NCI-H146 (cell line): ENCODE results near the gene EVC.
"Not testable (repeated sequence)": the region's sequence is repeated elsewhere in the genome, so short reads cannot be mapped to it uniquely, and the experiment has no call there.

ENCODE experiments used
- DNase-seq: peaks from one replicate; lab custom pipeline; 2025; lab: John Stamatoyannopoulos, UW

The EVC gene

DNA sequence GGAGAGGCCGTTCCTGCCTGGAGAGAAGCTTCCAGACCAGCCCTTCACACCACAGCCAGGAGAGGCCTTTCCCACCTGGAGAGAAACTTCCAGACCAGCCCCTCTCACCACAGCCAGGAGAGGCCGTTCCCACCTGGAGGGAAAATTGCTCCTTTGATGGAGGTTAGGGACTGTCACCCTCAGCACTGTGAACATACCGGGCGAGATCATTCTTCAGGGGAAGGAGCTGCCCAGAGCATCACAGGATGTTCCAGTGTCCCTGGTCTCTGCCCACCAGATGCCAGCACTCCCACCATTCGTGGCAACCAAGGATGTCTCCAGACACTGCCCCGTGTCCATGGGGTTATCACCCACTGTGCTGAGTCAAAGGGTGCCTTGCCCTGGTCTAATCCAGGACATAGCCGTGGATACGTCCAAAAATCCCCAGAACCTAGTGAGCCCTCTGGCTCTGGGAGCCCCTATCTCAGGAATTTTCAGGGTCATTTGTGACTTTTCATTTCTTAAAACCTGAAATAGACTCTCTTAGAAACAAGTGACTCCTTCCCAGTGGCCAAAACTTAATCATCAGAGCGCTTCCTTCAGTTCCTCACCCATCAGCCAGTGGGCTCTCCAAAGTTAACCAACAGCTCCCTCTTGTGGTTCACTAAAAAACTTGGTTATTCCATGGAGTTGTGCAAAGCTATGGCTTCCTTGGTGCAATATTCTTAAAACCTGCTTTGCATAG, 101.7 kb downstream of the EVC start:
- peak; percentile 33 for DNase-seq

DNA sequence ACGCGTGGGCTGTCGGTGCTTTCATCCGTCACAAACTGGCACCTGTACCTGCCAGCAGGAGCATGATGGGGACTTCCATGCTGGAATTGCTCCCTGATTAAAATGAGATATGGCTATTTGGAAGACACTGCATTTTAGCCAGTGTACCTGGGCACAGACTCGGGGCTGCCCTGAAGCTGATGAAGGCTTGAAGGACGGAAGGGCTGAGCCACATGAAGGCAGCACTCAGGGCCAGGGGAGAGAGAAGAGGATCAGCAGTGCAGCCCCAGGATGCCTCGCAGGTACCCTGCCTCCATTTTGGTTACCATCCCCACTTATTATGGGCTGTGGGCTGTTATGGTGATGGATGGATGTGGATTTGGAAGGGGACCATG, 102.9 kb downstream of the EVC start:
- no peak for DNase-seq

- DNase-seq: no peak
These were observed 103.4 kb downstream of the EVC start for GRCh38 chr4:5814421-5814820.

GRCh38 chr4:5815641-5816040, 104.6 kb downstream of the EVC start:
- DNase-seq: no peak

GRCh38 chr4:5816101-5816500, 105.1 kb downstream of the EVC start:
- DNase-seq: no peak

GRCh38 chr4:5816851-5817375, 105.9 kb downstream of the EVC start:
- DNase-seq: no peak

GRCh38 chr4:5821665-5822358, 110.8 kb downstream of the EVC start:
- DNase-seq: no peak

GRCh38 chr4:5822619-5823018, 111.6 kb downstream of the EVC start:
- DNase-seq: no peak

DNA sequence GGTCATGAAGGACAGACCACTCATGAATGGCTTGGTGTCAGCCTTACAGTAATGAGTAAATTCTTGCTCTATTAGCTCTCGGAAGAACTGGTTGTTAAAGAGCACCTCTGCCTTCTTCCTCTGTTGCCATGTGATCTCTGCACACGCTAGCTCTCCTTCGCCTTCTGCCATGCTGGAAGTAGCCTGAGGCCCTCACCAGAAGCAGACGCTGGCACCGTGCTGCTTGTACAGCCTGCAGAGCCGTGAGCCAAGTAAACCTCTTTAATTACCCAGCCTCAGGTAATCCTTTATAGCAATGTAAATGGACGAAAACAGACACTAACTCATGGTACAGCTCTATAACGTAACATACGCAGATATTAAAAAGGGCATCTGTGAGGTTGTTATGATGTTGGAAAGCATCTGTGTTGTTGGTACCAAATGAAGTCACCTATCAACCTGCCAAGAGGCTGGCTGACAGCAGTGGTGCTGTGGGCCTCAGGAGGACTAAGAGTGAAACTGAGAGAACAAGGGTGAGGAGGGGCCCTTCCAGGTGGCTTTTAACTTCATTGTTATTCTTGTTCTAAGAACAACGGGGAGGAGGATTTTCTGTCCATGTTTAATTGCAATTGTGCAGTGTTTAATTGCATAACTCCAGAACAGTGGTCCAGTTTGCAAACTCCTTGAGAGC, 112.7 kb downstream of the EVC start:
- DNase-seq: no peak

DNA sequence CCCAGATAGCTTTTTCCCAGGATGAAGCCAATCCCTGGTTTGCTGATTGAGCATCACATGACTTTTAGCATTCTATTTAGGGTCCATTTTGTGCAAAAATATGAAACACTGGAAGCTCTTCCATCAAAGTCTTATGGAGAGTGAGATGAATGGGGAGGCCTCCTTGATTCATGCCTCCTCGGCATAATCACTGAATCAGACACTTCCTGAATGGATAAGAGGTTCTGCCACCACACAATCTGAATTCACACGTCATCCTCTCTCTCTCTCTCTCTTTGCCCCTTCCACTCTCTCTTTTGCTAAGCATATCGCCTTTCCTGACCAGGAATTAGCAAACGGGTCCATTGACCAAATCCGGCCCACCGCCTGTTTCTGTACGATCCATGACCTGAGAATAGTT, 113.2 kb downstream of the EVC start:
- DNase-seq: no peak

GRCh38 chr4:5824635-5825034, 113.6 kb downstream of the EVC start:
- DNase-seq: no peak

DNA sequence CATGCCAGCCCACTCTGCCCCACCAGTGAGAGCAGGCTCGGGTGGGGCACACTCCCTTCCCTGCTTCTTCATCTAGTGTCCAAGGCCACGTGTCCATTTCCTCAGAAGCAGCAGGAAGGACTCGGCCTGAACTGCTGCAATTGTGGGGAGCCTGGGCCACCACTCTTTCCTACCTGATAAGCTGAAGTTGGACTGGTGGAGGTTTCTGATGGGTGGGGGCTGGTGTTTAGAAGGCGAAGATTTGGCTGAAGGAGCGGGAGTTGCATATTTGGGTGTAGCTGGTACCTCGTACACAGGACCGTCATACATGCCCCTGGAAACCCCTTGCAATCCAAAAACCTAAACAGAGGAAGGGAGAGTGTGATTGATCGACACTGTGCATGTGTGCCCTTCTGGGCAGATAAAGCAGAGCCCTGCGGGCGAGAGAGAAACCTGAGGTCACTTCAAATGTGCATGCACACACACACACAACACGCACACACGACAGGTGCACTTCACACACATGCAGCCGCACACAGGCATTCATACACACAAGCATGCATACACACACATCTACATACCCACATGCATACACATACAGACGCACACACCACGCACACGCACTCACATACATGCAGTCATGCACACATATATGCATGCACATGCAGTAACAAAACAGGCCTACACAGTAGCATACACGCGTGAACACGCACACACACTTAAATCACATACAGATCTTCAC, 114.5 kb downstream of the EVC start:
- no peak for DNase-seq

DNA sequence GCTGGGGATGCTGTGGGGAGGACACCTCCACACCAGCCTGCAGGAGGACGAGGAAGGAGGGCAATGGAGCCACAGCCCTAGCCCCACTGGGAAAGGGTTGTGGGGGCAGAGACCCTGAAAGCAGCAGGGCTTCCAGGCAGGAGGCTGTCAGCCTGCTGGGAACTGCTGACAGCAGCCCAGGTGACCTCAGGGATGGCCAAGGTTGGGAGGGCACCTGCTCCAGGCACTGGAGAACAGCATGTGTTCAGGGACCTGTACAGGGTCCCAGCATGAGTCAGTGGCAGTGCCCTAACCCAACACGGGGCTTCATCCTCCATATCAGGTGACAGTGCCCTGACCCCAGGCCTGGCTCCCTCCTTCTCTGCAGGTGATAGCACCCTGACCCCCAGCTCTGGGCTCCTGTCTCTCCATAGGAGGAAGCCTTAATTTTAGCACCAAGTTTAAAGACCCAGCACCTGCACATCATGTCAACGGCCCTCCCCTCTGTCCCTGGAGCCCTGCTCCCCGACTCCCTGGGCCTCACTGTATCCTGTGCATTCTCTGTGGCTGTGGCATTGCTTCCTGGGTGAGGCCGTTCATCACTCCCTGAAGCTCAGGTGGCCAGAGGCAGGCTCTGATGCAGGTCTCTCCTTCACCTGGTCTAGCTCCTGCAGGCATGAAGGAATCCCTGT, 115.6 kb downstream of the EVC start:
- DNase-seq: no peak

DNA sequence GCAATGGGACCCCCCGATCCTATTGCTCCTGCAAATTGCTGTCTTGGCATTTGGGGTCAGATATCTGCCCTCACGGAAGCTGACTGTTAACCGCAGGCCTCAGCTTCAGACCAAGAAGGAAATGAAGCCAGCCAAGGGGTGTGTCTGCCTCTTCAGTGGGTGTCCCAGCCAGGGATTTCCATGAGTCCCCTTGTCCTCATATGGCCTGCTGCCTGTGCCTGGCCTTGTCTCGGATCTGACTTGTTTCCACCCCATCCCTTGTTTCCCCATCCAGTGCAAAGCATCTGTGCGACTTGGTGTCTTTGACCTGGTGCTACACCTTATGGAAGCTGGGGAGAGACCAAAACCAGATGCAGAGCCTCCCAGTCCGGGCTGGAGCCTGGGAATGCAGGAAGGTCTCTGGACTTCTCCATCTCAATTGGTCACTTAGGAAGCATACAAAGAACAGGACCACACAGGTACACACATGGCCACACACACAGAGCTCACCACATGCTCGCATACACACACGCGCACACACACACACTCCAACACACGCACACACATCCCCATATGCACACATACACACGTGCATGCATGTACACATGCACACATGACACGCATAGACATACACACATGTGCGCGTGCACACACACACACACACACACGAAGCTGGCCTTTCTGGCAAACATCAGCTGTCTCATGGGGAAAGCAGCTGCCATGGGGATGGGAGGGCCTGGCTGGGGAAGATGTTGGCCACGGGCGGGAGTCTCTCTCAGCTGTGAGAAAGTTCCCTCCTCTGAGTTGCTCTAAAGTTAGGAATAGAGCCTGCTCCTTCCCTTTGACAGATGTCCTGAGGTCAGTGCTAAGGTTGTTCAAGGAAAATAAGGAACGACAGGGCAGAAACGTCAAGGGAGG, 116.4 kb downstream of the EVC start:
- no peak for DNase-seq

DNA sequence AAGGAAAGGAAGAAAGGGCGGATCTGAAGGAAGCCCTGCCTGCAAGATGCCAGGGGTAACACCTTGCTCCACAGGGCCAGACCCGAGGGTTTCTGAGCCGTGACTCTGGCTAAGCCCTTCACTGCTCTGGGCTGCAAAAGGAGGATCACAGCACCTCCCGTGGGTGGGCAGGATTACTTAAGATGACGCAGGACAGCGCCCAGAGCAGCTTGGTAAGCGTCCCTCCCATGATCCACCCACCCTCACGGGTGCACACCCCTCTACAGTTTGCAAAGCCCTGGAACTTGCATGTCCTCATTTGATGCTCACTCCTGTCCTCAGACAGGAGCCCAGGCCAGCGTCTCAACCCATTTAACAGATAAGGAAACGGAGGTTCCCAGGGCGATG, 117.0 kb downstream of the EVC start:
- no peak for DNase-seq

- no peak for DNase-seq
These were observed 125.9 kb downstream of the EVC start for GRCh38 chr4:5836943-5837342.

DNA sequence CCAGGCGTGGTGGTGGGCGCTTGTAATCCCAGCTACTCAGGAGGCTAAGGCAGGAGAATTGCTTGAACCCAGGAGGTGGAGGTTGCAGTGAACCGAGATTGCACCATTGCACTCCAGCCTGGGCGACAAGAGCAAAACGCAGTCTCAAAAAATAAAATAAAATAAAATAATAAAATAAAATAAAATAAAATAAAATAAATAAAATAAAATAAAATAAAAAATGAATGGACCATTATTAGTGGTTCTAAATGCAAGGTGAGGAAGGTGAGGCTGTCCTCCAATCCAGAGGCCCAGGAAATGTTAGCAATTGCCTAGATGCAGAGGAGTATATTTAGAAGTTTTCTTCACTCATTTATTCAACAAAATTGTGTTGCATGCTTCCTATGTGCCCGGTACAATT, 126.5 kb downstream of the EVC start:
- not testable (repeated sequence) for DNase-seq

- DNase-seq: no peak
These were observed 128.3 kb downstream of the EVC start for GRCh38 chr4:5839332-5839731.

- DNase-seq: peak; percentile 39
These were observed 129.0 kb downstream of the EVC start for GRCh38 chr4:5839751-5840674.

DNA sequence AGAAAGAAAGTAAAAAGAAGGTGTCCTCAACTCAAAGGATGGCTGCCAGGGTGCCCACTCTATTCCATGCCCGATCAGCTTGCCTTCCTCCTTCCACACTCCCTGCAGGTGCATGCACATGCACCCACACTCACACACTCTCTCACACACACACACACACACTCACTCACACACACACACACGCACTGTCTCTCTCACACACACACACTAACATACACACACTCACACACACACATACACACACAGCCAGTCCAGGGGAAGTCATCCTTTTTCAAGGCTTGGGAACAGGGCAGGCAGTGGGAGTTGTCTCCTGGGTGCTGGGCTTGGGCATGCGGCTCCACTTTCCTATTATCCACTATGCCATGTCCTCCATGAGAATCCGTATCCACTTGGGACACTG, 131.5 kb downstream of the EVC start:
- no peak for DNase-seq
